VCaP (cell line): ENCODE results near the gene MEIS1.

Experiments
- H3K27ac ChIP-seq: fragments of 450-650 bp; 2 replicates; pipeline ENCODE4 v1.5.1; 2017
- CTCF ChIP-seq: fragments of 450-650 bp; conservative IDR thresholded peaks from 2 replicates; pipeline ENCODE4 v1.5.1; 2017; ENCODE audit warnings: mild to moderate bottlenecking, moderate library complexity

Gene MEIS1

DNA sequence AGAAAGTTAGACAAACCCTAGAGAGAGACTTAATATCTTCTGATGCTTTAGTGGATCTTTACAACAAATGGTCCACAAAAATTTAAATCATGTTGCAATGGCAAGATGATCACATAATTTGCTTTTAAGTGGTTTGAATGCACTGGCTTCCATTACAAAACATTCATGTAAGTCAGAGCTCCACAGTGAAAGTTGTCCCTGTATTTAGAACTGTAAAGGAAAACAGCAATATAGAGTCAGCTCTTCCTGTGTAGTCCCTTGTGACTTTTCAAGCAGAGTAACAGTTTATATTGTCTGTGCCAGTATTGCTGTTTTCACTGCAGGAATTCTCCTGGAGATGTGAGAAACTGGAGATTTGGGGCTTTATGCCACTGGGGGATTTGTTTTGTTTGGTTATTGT lies 77.7 kb downstream of the MEIS1 start:
- TF ChIP-seq CTCF, result no peak
- no peak overlapping the region for H3K27ac ChIP-seq

- TF ChIP-seq CTCF, result no peak
- H3K27ac ChIP-seq, result no peak overlapping the region
These were observed 80.8 kb downstream of the MEIS1 start for GRCh38 chr2:66515743-66516142.

DNA sequence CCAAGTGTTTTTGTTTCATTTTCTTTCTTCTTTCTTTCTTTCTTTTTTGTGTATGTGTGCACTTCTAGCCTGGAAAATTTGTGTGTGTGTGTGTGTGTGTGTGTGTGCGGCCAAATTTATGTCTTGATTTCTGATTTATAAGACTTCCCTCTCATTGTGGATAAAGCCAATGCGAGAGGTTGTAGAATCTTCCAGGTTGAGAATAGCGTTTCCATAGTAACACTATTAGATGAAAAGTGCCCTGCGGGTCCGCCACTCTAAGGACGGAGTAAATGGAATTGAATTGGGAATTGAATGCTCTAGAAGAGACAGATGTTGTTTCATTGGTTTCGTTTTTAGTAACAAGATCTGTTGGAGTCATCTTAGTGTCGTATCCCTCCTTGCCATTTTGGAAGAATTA lies 81.6 kb downstream of the MEIS1 start:
- H3K27ac ChIP-seq, result no peak overlapping the region
- no peak for TF ChIP-seq CTCF

GRCh38 chr2:66517772-66518171 lies 82.8 kb downstream of the MEIS1 start:
- no peak overlapping the region for H3K27ac ChIP-seq
- no peak for TF ChIP-seq CTCF

- TF ChIP-seq CTCF, result no peak
- no peak overlapping the region for H3K27ac ChIP-seq
These were observed 84.4 kb downstream of the MEIS1 start for GRCh38 chr2:66519264-66519843.

DNA sequence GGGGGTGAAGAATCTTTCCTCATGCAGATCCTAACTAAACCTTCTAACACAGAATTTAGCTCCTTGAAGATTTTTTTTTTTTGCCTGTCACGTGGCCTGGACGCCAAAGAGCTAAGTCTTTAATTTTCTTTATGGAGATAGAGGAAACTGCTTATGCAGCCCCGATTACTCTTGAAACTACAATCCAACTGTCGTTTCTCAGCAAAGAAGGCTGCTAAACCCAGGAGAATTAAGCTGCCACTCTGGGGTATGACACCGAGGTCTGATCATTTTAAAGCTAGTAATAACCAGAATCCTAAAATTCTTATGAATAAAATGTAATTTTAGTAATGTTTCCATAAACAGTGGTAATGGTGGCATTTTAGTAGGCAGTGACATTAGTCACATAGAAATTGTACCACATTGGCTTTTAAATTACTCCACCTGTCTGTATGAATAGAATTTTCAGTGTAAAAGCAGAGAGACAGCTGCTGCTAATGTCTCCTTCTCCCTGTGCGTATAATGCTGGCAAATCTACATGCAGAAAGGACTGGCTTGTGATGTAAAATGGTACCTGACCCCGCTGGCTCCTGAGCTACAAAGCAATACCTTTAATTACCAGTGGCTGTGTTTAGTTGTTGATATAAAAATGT lies 86.5 kb downstream of the MEIS1 start:
- no peak overlapping the region for H3K27ac ChIP-seq
- TF ChIP-seq CTCF, result no peak

DNA sequence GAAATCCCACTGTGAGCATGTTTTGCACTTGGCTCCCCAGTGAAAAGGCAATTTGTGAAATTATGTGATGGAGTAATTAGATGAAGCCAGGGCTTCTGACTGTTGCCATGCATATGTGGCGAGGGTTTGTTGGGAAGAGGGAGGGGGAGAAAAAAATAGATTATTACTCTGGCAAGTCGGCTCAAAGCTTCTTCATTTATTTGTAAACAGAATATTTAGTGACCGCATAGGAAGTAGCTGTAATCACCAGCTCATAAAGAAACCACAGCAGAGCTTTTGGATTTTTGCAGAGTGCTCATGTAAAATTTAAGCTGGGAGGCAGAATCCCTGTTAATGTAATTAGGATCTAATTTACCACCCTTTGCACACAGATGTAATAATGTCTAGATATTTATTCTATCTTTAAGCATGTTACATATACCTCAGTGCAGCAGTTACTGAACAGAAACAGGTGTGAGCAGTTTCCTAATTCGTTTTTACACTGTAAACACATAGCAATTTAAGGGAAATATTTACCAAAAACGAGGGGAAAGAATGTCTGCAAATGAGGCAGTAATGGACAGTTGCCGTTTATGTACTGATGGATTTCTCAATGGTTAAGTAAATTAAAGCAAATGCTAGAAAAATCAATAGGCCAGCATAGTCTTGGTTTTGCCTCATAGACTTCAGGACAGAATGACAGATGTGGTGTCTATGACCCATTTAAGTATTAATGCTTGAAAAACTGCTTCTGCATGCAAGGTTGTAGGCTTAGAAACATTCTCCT lies 87.9 kb downstream of the MEIS1 start:
- H3K27ac ChIP-seq, result no peak overlapping the region
- TF ChIP-seq CTCF, result no peak
